WTC11 (cell line): ENCODE data around the gene BCAS1.

Source experiments
- CTCF ChIP-seq: fragments of 200-600 bp; IDR thresholded peaks from 2 replicates; pipeline ENCODE4 v1.8.0; 2022; ENCODE audit warnings: antibody characterized with exemption
- GRHL2 ChIP-seq: fragments of 250-450 bp; sonication (Bioruptor Pico); IDR thresholded peaks from 2 replicates; pipeline ENCODE4 v1.8.0; 2022; ENCODE audit warnings: mild to moderate bottlenecking, moderate library complexity; ENCODE audit not compliant: insufficient replicate concordance, severe bottlenecking
- NR3C1 ChIP-seq: sonication (generic); formaldehyde crosslinking; conservative IDR thresholded peaks from 2 replicates; pipeline ENCODE4 v1.8.1; 2023; ENCODE audit warnings: low read depth, mild to moderate bottlenecking, missing genetic modification reagents
- RORB ChIP-seq: fragments of 250-450 bp; sonication (Bioruptor Pico); IDR thresholded peaks from 2 replicates; pipeline ENCODE4 v1.9.0; 2021; ENCODE audit warnings: mild to moderate bottlenecking
- SP1 ChIP-seq: sonication (generic); formaldehyde crosslinking; conservative IDR thresholded peaks from 2 replicates; pipeline ENCODE4 v1.8.1; 2022; ENCODE audit warnings: missing genetic modification reagents
- TCF7 ChIP-seq: sonication (generic); formaldehyde crosslinking; IDR thresholded peaks from 2 replicates; pipeline ENCODE4 v1.8.0; 2022; ENCODE audit warnings: mild to moderate bottlenecking, low read depth, missing genetic modification reagents, moderate library complexity
- USF1 ChIP-seq: sonication (generic); formaldehyde crosslinking; IDR thresholded peaks from 2 replicates; pipeline ENCODE4 v1.8.0; 2022; ENCODE audit warnings: mild to moderate bottlenecking, missing genetic modification reagents
- USF2 ChIP-seq: sonication (generic); formaldehyde crosslinking; IDR thresholded peaks from 2 replicates; pipeline ENCODE4 v1.8.1; 2023; ENCODE audit warnings: mild to moderate bottlenecking, missing genetic modification reagents, moderate library complexity
- ZNF121 ChIP-seq: sonication (generic); formaldehyde crosslinking; IDR thresholded peaks from 2 replicates; pipeline ENCODE4 v1.8.0; 2023; ENCODE audit warnings: missing genetic modification reagents
- ZNF138 ChIP-seq: sonication (generic); formaldehyde crosslinking; conservative IDR thresholded peaks from 2 replicates; pipeline ENCODE4 v1.8.1; 2022; ENCODE audit warnings: mild to moderate bottlenecking, moderate library complexity, missing genetic modification reagents
- ZNF317 ChIP-seq: sonication (generic); formaldehyde crosslinking; IDR thresholded peaks from 2 replicates; pipeline ENCODE4 v1.8.1; 2023; ENCODE audit warnings: low read depth, mild to moderate bottlenecking, moderate library complexity, missing genetic modification reagents, borderline replicate concordance
- ZNF416 ChIP-seq: fragments of 250-450 bp; sonication (Bioruptor Pico); IDR thresholded peaks from 2 replicates; pipeline ENCODE4 v1.9.0; 2021; ENCODE audit warnings: mild to moderate bottlenecking, inconsistent platforms
- TF ChIP-seq, protein P1 (sequence below): sonication (generic); formaldehyde crosslinking; IDR thresholded peaks from 2 replicates; pipeline ENCODE4 v1.8.1; 2023; ENCODE audit warnings: mild to moderate bottlenecking, moderate library complexity, missing genetic modification reagents
- TF ChIP-seq, protein P2 (sequence below): sonication (generic); formaldehyde crosslinking; IDR thresholded peaks from 2 replicates; pipeline ENCODE4 v1.8.1; 2022; ENCODE audit warnings: mild to moderate bottlenecking, moderate library complexity, missing genetic modification reagents

DNA sequence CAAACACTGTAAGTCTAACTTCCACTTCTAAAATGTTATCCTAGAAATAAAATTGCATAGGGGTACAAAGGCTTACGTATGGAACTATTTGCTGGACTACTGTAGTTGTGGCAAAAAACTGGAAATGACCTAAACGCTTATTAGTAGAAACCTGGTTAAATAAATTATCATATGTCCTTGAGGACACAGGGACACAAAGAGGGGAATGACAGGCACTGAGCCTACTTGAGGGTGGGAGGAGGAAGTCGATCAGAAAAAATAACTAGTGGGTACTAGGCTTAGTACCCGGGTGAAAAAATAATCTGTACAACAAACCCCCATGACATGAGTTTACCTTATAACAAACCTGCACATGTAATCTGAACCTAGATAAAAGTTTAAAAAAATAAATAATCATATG, 28.4 kb downstream of the BCAS1 start:
- TF ChIP-seq CTCF: no peak
- no peak for TF ChIP-seq TCF7 (CRISPR knock-in tag)
- no peak for TF ChIP-seq SP1 (CRISPR knock-in tag)
- no peak for TF ChIP-seq USF2 (CRISPR knock-in tag)
- TF ChIP-seq, protein P1, sequence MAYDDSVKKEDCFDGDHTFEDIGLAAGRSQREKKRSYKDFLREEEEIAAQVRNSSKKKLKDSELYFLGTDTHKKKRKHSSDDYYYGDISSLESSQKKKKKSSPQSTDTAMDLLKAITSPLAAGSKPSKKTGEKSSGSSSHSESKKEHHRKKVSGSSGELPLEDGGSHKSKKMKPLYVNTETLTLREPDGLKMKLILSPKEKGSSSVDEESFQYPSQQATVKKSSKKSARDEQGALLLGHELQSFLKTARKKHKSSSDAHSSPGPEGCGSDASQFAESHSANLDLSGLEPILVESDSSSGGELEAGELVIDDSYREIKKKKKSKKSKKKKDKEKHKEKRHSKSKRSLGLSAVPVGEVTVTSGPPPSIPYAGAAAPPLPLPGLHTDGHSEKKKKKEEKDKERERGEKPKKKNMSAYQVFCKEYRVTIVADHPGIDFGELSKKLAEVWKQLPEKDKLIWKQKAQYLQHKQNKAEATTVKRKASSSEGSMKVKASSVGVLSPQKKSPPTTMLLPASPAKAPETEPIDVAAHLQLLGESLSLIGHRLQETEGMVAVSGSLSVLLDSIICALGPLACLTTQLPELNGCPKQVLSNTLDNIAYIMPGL: no peak
- TF ChIP-seq, protein P2, sequence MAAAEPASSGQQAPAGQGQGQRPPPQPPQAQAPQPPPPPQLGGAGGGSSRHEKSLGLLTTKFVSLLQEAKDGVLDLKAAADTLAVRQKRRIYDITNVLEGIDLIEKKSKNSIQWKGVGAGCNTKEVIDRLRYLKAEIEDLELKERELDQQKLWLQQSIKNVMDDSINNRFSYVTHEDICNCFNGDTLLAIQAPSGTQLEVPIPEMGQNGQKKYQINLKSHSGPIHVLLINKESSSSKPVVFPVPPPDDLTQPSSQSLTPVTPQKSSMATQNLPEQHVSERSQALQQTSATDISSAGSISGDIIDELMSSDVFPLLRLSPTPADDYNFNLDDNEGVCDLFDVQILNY (CRISPR knock-in tag): no peak
- no peak for TF ChIP-seq NR3C1
- no peak for TF ChIP-seq RORB
- no peak for TF ChIP-seq ZNF416
- no peak for TF ChIP-seq ZNF317
- TF ChIP-seq ZNF121 (CRISPR knock-in tag): no peak
- TF ChIP-seq ZNF138: no peak
- no peak for TF ChIP-seq USF1
- TF ChIP-seq GRHL2: no peak
